ENCODE results near the gene CBLB.
A peak's percentile ranks its signal among the peaks of the same experiment; 100 is the strongest.

CBLB gene

GRCh38 chr3:105805404-105805803 lies 63.4 kb downstream of the CBLB start:
- TF ChIP-seq, protein P1, sequence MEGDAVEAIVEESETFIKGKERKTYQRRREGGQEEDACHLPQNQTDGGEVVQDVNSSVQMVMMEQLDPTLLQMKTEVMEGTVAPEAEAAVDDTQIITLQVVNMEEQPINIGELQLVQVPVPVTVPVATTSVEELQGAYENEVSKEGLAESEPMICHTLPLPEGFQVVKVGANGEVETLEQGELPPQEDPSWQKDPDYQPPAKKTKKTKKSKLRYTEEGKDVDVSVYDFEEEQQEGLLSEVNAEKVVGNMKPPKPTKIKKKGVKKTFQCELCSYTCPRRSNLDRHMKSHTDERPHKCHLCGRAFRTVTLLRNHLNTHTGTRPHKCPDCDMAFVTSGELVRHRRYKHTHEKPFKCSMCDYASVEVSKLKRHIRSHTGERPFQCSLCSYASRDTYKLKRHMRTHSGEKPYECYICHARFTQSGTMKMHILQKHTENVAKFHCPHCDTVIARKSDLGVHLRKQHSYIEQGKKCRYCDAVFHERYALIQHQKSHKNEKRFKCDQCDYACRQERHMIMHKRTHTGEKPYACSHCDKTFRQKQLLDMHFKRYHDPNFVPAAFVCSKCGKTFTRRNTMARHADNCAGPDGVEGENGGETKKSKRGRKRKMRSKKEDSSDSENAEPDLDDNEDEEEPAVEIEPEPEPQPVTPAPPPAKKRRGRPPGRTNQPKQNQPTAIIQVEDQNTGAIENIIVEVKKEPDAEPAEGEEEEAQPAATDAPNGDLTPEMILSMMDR (IDR thresholded peaks at IDR 0.05; ENCODE audit: insufficient read depth, low read depth, low read length, missing control alignments) = no peak
- H3K4me3 ChIP-seq (ENCODE audit: low read depth, low read length) = no peak overlapping the region
- no peak for DNase-seq (ENCODE audit: low read depth)

GRCh38 chr3:105802118-105802706 lies 66.6 kb downstream of the CBLB start:
- peak; percentile 51 for DNase-seq (ENCODE audit: low read depth)
- TF ChIP-seq, protein P1 (IDR thresholded peaks at IDR 0.05; ENCODE audit: insufficient read depth, low read depth, low read length, missing control alignments) = no peak
- no peak overlapping the region for H3K4me3 ChIP-seq (ENCODE audit: low read depth, low read length)

DNA sequence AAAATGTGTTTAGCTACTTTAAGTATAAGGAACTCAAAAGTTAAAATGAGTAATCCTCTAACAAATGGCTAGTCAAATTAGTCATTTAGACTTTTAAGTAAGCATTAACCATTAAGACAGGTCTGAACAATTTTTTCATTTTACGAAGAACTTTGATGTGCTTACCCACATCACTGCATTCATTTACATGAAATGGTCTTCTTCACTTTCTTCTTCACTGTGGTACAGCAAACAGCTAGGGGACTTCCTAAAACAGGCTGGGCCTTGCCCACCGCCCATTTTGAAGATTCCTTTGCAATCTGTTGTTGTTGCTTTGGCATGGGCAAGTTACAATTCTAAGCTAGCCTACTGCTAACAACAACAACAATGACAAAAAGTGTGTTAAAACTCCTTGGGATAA lies 67.4 kb downstream of the CBLB start:
- H3K4me3 ChIP-seq (ENCODE audit: low read depth, low read length) = peak overlapping the region; percentile 12; the same call in 1 of the 2 replicates
- TF ChIP-seq, protein P1 (IDR thresholded peaks at IDR 0.05; ENCODE audit: insufficient read depth, low read depth, low read length, missing control alignments) = no peak
- peak; percentile 49 for DNase-seq (ENCODE audit: low read depth)

DNA sequence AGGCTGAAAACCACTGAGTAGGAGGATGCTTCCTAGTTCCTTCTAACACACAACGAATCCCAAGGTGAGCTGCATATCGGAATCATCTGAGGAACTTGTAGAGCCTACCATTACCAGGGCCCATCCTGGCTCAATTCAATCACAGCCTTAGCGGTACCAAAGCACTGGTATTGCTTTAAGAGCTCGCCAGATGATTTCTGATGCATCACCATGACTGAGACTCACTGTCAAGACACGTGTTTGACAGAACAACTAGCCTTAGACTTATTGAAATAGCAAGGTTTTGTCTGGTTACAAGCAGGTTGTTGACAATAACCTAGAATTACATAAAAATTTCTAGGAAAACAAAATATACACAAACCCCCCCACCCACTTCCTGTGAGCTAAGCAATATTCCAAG lies 68.5 kb downstream of the CBLB start:
- H3K4me3 ChIP-seq (ENCODE audit: low read depth, low read length) = no peak overlapping the region
- peak; percentile 20 for DNase-seq (ENCODE audit: low read depth)
- TF ChIP-seq, protein P1 (IDR thresholded peaks at IDR 0.05; ENCODE audit: insufficient read depth, low read depth, low read length, missing control alignments) = no peak

DNA sequence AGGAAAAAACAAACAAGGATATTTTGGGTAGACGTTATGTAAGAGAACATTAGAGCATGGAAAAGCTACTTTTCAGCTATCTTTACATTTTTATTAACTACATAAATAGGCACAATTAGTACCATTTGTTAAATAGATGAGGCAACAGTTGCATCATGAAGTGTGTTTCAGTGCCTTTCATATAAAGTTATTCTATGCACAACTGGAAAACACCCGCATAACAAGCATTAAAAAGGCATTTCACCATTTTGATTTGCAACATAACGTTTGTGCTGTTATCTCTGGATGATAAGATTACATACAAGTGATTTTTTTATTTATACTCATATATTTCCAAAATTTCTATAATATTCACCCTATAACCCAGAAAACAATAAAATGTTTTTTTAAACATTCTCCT lies 69.5 kb downstream of the CBLB start:
- no peak for DNase-seq (ENCODE audit: low read depth)
- no peak overlapping the region for H3K4me3 ChIP-seq (ENCODE audit: low read depth, low read length)
- TF ChIP-seq, protein P1 (IDR thresholded peaks at IDR 0.05; ENCODE audit: insufficient read depth, low read depth, low read length, missing control alignments) = no peak

- no peak overlapping the region for H3K4me3 ChIP-seq (ENCODE audit: low read depth, low read length)
- TF ChIP-seq, protein P1 (IDR thresholded peaks at IDR 0.05; ENCODE audit: insufficient read depth, low read depth, low read length, missing control alignments) = no peak
- peak; percentile 67 for DNase-seq (ENCODE audit: low read depth)
Observed at GRCh38 chr3:105798381-105798934, 70.4 kb downstream of the CBLB start.

DNA sequence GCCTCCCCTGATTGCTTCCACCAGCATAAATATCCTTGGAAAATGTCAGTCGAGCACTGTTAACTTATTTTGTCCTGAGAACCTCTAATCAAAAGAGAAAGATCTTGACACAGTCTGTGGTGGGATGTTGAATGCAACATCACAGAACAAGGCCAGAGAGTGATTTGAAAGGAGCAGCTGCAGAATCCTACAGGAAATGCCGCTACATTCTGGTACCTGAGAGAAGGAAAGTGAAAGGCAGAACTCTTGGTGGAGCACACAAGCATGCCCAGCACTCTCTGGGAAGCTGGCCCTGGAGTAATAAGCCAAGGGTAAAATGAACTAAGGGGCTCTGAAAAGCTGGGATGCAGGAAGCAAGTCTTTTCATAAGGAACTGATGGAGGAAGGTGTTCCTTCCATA lies 75.8 kb downstream of the CBLB start:
- DNase-seq (ENCODE audit: low read depth) = no peak
- TF ChIP-seq, protein P1 (IDR thresholded peaks at IDR 0.05; ENCODE audit: insufficient read depth, low read depth, low read length, missing control alignments) = no peak
- no peak overlapping the region for H3K4me3 ChIP-seq (ENCODE audit: low read depth, low read length)
